Liver (tissue), 9 donors: Measurements from ENCODE around the gene PRPH2. TPM values are rescaled to one million over a fixed set of nuclear protein-coding genes. Genes with fewer than 3 reads are reported as not detected.

Source experiments
- DNase-seq: peaks from one replicate; pipeline ENCODE4 v3.0.0-alpha.2; 2017; ENCODE audit warnings: low spot score
- H3K27ac ChIP-seq, 2 donors: one replicate each; pipeline ENCODE4 v1.7.0; 2013; ENCODE audit warnings: inconsistent platforms in 2 of 2, low read length in 2 of 2, control low read depth in 1 of 2, low read depth in 1 of 2, mild to moderate bottlenecking in 1 of 2
- H3K27me3 ChIP-seq, 4 donors: one replicate each; pipeline versions ENCODE4 v1.6.1 to v1.7.0; 2013; ENCODE audit warnings: low read length in 3 of 4, inconsistent platforms in 1 of 4, mild to moderate bottlenecking in 1 of 4, moderate library complexity in 1 of 4; ENCODE audit not compliant: control insufficient read depth in 4 of 4, insufficient read depth in 4 of 4
- H3K36me3 ChIP-seq, 4 donors: one replicate each; pipeline versions ENCODE4 v1.6.1 to v1.7.0; 2013; ENCODE audit warnings: low read length in 3 of 4, mild to moderate bottlenecking in 3 of 4, low read depth in 1 of 4, moderate library complexity in 1 of 4; ENCODE audit not compliant: control insufficient read depth in 4 of 4, insufficient read depth in 3 of 4
- H3K4me1 ChIP-seq, 4 donors: one replicate each; pipeline versions ENCODE4 v1.6.1 to v1.7.0; 2013; ENCODE audit warnings: low read length in 3 of 4, mild to moderate bottlenecking in 3 of 4, moderate library complexity in 1 of 4; ENCODE audit not compliant: control insufficient read depth in 4 of 4, insufficient read depth in 4 of 4
- H3K4me3 ChIP-seq, 3 donors: one replicate each; pipeline versions ENCODE4 v1.6.1 to v1.7.0; 2013; ENCODE audit warnings: low read length in 3 of 3, control low read depth in 1 of 3, low read depth in 1 of 3, mild to moderate bottlenecking in 1 of 3
- H3K9ac ChIP-seq, 2 donors: one replicate each; pipeline ENCODE4 v1.7.0; 2013; ENCODE audit warnings: low read length in 2 of 2, mild to moderate bottlenecking in 2 of 2, moderate library complexity in 2 of 2, control low read depth in 1 of 2, low read depth in 1 of 2
- H3K9me3 ChIP-seq, 4 donors: one replicate each; pipeline versions ENCODE4 v1.6.1 to v1.7.0; 2013; ENCODE audit warnings: low read length in 3 of 4; ENCODE audit not compliant: control insufficient read depth in 4 of 4
- EGR1 ChIP-seq, 2 donors: IDR thresholded peaks; 2 replicates each; pipeline ENCODE4 v1.6.1; 2016 to 2018; ENCODE audit warnings: antibody characterized with exemption in 2 of 2, low read depth in 2 of 2
- FOXA1 ChIP-seq: IDR thresholded peaks from 2 replicates; pipeline ENCODE4 v1.6.1; 2016; ENCODE audit warnings: antibody characterized with exemption
- FOXA2 ChIP-seq: IDR thresholded peaks from 2 replicates; pipeline ENCODE4 v1.6.1; 2016; ENCODE audit warnings: antibody characterized with exemption
- GABPA ChIP-seq, 2 donors: IDR thresholded peaks in 1 of 2; conservative IDR thresholded peaks in 1 of 2; 2 replicates each; pipeline ENCODE4 v1.6.1; 2016; ENCODE audit warnings: antibody characterized with exemption in 2 of 2, mild to moderate bottlenecking in 1 of 2, moderate library complexity in 1 of 2
- HNF4A ChIP-seq, 2 donors: conservative IDR thresholded peaks; 2 replicates each; pipeline ENCODE4 v1.6.1; 2016; ENCODE audit warnings: antibody characterized with exemption in 2 of 2, mild to moderate bottlenecking in 2 of 2
- HNF4G ChIP-seq: IDR thresholded peaks from 2 replicates; pipeline ENCODE4 v1.6.1; 2016; ENCODE audit warnings: antibody characterized with exemption
- JUND ChIP-seq, 2 donors: IDR thresholded peaks; 2 replicates each; pipeline ENCODE4 v1.6.1; 2016; ENCODE audit warnings: antibody characterized with exemption in 2 of 2
- NR2F2 ChIP-seq: IDR thresholded peaks from 2 replicates; pipeline ENCODE4 v1.6.1; 2016; ENCODE audit warnings: antibody characterized with exemption
- RAD21 ChIP-seq, 2 donors: IDR thresholded peaks; 2 replicates each; pipeline ENCODE4 v1.6.1; 2016; ENCODE audit warnings: antibody characterized with exemption in 2 of 2, mild to moderate bottlenecking in 2 of 2
- REST ChIP-seq: IDR thresholded peaks from 2 replicates; pipeline ENCODE4 v1.6.1; 2016; ENCODE audit warnings: antibody characterized with exemption, mild to moderate bottlenecking
- RXRA ChIP-seq, 2 donors: IDR thresholded peaks; 2 replicates each; pipeline ENCODE4 v1.6.1; 2017 to 2018; ENCODE audit warnings: antibody characterized with exemption in 2 of 2, mild to moderate bottlenecking in 1 of 2
- SP1 ChIP-seq: IDR thresholded peaks from 2 replicates; pipeline ENCODE4 v1.6.1; 2018; ENCODE audit warnings: antibody characterized with exemption, mild to moderate bottlenecking
- TAF1 ChIP-seq: conservative IDR thresholded peaks from 2 replicates; pipeline ENCODE4 v1.6.1; 2016; ENCODE audit warnings: antibody characterized with exemption, mild to moderate bottlenecking
- YY1 ChIP-seq: IDR thresholded peaks from 2 replicates; pipeline ENCODE4 v1.6.1; 2016; ENCODE audit warnings: antibody characterized with exemption, mild to moderate bottlenecking
- WGBS: extraction: QIAGEN DNeasy Blood & Tissue Kit; methylation state at CpG from one replicate; pipeline ENCODE4 v1.1.7; 2013; 5-methylcytosine and 5-hydroxymethylcytosine counted together
- polyA plus RNA-seq, 2 donors: library from polyadenylated mRNA; stranded (reverse) in 1 of 2; unstranded in 1 of 2; fragments of 200-250 nt in 1 of 2; fragments of >200 nt in 1 of 2; fragmentation: Nextera tagmentation in 1 of 2; extraction: Ambion mirVana in 1 of 2; gene quantifications; one replicate each; pipeline versions ENCODE4 v1.2.1 to v1.2.3, GENCODE V29; 2013 to 2015
- total RNA-seq, 2 donors: library from RNA; depleted of rRNA; stranded (reverse); fragments of >200 nt; gene quantifications; one replicate each; pipeline ENCODE4 v1.2.3, GENCODE V29; 2014
- TF ChIP-seq, protein P1 (sequence below): fragments of 150-350 bp; IDR thresholded peaks from 2 replicates; pipeline ENCODE4 v1.5.1; 2017; ENCODE audit warnings: improper control_type of control experiment, low read depth, low read length; ENCODE audit not compliant: missing input control
- TF ChIP-seq, protein P2 (sequence below): IDR thresholded peaks from 2 replicates; pipeline ENCODE4 v1.6.1; 2016; ENCODE audit warnings: antibody characterized with exemption
- TF ChIP-seq, protein P3 (sequence below): IDR thresholded peaks from 2 replicates; pipeline ENCODE4 v1.6.1; 2016; ENCODE audit warnings: antibody characterized with exemption
- TF ChIP-seq, protein P4 (sequence below): IDR thresholded peaks from 2 replicates; pipeline ENCODE4 v1.6.1; 2016; ENCODE audit warnings: antibody characterized with exemption
- donor health status: healthy.
- donor health status: healthy.
- donor health status: healthy.
- donor health status: healthy.
- donor health status: healthy.

PRPH2 gene
- total and polyA plus RNA-seq, 4 donors: 0.06 to 0.33 (median 0.13) TPM

GRCh38 chr6:42742116-42742894, 19.9 kb upstream of the PRPH2 start:
- Histone ChIP-seq H3K4me3 (no peak overlapping the region), H3K9ac (no peak overlapping the region), H3K9me3 (no peaks in the 10 kb centered on the region), H3K4me1 (peaks cover 7 to 22% (median 12%) of the 10 kb centered on the region in 4 donors), H3K36me3 (no peaks in the 10 kb centered on the region), H3K27ac (no peak overlapping the region), H3K27me3 (no peaks in the 10 kb centered on the region)
- no peak for DNase-seq
- no peak for TF ChIP-seq SP1
- TF ChIP-seq, protein P1, sequence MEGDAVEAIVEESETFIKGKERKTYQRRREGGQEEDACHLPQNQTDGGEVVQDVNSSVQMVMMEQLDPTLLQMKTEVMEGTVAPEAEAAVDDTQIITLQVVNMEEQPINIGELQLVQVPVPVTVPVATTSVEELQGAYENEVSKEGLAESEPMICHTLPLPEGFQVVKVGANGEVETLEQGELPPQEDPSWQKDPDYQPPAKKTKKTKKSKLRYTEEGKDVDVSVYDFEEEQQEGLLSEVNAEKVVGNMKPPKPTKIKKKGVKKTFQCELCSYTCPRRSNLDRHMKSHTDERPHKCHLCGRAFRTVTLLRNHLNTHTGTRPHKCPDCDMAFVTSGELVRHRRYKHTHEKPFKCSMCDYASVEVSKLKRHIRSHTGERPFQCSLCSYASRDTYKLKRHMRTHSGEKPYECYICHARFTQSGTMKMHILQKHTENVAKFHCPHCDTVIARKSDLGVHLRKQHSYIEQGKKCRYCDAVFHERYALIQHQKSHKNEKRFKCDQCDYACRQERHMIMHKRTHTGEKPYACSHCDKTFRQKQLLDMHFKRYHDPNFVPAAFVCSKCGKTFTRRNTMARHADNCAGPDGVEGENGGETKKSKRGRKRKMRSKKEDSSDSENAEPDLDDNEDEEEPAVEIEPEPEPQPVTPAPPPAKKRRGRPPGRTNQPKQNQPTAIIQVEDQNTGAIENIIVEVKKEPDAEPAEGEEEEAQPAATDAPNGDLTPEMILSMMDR: no peak
- TF ChIP-seq GABPA (IDR thresholded peaks at IDR 0.05 in 1 of 2, conservative IDR thresholded peaks at IDR 0.05 in 1 of 2): no peak
- no peak for TF ChIP-seq REST
- TF ChIP-seq EGR1 (IDR thresholded peaks at IDR 0.05; ENCODE audit: low read depth in 2 of 2): no peak
- TF ChIP-seq FOXA1: no peak
- TF ChIP-seq FOXA2: no peak
- TF ChIP-seq TAF1: no peak
- TF ChIP-seq JUND (IDR thresholded peaks at IDR 0.05): no peak
- TF ChIP-seq, protein P2, sequence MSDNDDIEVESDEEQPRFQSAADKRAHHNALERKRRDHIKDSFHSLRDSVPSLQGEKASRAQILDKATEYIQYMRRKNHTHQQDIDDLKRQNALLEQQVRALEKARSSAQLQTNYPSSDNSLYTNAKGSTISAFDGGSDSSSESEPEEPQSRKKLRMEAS: no peak
- no peak for TF ChIP-seq RAD21 (IDR thresholded peaks at IDR 0.05)
- TF ChIP-seq, protein P3, sequence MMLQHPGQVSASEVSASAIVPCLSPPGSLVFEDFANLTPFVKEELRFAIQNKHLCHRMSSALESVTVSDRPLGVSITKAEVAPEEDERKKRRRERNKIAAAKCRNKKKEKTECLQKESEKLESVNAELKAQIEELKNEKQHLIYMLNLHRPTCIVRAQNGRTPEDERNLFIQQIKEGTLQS: no peak
- no peak for TF ChIP-seq RXRA (IDR thresholded peaks at IDR 0.05)
- TF ChIP-seq HNF4G: no peak
- TF ChIP-seq YY1: no peak
- TF ChIP-seq HNF4A (conservative IDR thresholded peaks at IDR 0.05): no peak
- TF ChIP-seq, protein P4, sequence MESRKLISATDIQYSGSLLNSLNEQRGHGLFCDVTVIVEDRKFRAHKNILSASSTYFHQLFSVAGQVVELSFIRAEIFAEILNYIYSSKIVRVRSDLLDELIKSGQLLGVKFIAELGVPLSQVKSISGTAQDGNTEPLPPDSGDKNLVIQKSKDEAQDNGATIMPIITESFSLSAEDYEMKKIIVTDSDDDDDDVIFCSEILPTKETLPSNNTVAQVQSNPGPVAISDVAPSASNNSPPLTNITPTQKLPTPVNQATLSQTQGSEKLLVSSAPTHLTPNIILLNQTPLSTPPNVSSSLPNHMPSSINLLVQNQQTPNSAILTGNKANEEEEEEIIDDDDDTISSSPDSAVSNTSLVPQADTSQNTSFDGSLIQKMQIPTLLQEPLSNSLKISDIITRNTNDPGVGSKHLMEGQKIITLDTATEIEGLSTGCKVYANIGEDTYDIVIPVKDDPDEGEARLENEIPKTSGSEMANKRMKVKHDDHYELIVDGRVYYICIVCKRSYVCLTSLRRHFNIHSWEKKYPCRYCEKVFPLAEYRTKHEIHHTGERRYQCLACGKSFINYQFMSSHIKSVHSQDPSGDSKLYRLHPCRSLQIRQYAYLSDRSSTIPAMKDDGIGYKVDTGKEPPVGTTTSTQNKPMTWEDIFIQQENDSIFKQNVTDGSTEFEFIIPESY: no peak
- TF ChIP-seq NR2F2: no peak
- WGBS: 85% methylated on average over 5 of the region's 5 CpGs
